Stimulated activated CD8-positive, alpha-beta memory T cell treated with anti-CD3 and anti-CD28 coated beads, Interleukin-4, amount 100 ng/mL, for 4 hours (primary cell): Measurements from ENCODE around the gene KRTAP21-3.

Experiments
- DNase-seq, 2 donors: peaks; one replicate each; pipeline ENCODE4 v3.0.0-alpha.2; 2020; ENCODE audit warnings: low read depth in 2 of 2, low spot score in 1 of 2

KRTAP21-3 gene

GRCh38 chr21:30668776-30669175 is 49.8 kb downstream of the KRTAP21-3 start:
- DNase-seq = no peak
